Effector memory CD4-positive, alpha-beta T cell (primary cell): ENCODE data around the gene OR6B3.
A peak's percentile ranks its signal among the peaks of the same experiment; 100 is the strongest.

Experiments
- DNase-seq, 3 donors: peaks; one replicate each; pipeline ENCODE4 v3.0.0-alpha.2; 2020
- H3K27ac ChIP-seq: 2 replicates; pipeline ENCODE4 v1.7.0; 2013; ENCODE audit warnings: mild to moderate bottlenecking, low read length, moderate library complexity; ENCODE audit not compliant: insufficient read depth, poor library complexity, severe bottlenecking
- H3K27me3 ChIP-seq: replicated peaks from 2 replicates; pipeline ENCODE4 v1.7.0; 2013; ENCODE audit warnings: mild to moderate bottlenecking, low read length; ENCODE audit not compliant: insufficient read depth, control insufficient read depth, poor library complexity, severe bottlenecking
- H3K36me3 ChIP-seq: 2 replicates; pipeline ENCODE4 v1.7.0; 2013; ENCODE audit warnings: mild to moderate bottlenecking, low read length, moderate library complexity; ENCODE audit not compliant: control insufficient read depth, insufficient read depth
- H3K4me1 ChIP-seq: 2 replicates; pipeline ENCODE4 v1.7.0; 2013; ENCODE audit warnings: low read length, mild to moderate bottlenecking; ENCODE audit not compliant: control insufficient read depth, insufficient read depth, poor library complexity, severe bottlenecking
- H3K4me3 ChIP-seq: 2 replicates; pipeline ENCODE4 v1.7.0; 2013; ENCODE audit warnings: low read length, low read depth, mild to moderate bottlenecking; ENCODE audit not compliant: insufficient read depth, poor library complexity, severe bottlenecking
- H3K9me3 ChIP-seq: 2 replicates; pipeline ENCODE4 v1.7.0; 2013; ENCODE audit warnings: mild to moderate bottlenecking, low read length, moderate library complexity; ENCODE audit not compliant: control insufficient read depth

The OR6B3 gene

DNA sequence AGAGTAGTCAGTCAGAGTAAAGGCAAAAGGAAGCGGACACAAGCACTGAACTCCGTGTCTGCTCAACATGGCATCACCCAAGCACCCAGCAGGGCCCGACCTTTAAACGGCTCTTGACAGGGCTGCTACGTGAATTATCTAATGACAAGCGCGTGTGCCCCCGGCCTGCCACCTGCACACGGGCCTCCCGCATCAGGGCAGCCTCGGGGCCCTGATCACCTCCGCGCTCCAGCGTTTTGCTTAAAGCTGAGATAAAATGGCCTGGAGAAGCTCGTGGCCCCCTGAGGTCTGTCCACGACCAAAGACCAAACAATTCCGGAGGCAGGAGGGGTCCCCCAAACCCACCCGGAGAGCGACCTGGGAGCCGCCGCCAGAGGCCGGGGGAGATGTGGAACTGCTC lies 28.6 kb downstream of the OR6B3 start:
- Histone ChIP-seq H3K9me3 (no peaks in the 10 kb centered on the region), H3K27ac (peak overlapping the region; percentile 96), H3K27me3 (no peaks in the 10 kb centered on the region), H3K36me3 (peaks cover 16% of the 10 kb centered on the region), H3K4me1 (peaks cover 14% of the 10 kb centered on the region), H3K4me3 (peak overlapping the region; percentile 98)
- DNase-seq, result peak in 1 of 3 donors; percentile 13

DNA sequence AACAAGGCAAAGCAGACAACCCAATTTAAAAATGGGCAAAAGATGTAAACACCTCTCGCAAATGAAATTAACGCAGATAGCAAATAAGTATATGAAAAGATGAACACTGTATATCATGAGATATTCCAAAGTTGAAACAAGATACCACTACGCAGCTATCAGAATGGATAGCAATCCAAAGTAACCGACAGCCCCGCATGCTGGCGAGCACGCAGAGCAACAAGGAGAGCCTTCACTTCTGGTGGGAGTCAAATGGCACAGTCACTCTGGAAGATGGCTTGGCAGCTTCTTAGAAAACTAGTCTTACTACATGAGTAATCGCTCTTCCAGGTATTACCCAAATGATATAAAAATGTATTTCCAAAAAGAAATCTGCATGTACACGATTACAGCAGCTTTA lies 29.5 kb downstream of the OR6B3 start:
- Histone ChIP-seq H3K4me1 (peaks cover 14% of the 10 kb centered on the region), H3K36me3 (peaks cover 20% of the 10 kb centered on the region), H3K4me3 (no peak overlapping the region), H3K27ac (no peak overlapping the region), H3K9me3 (no peaks in the 10 kb centered on the region), H3K27me3 (no peaks in the 10 kb centered on the region)
- no peak for DNase-seq

DNA sequence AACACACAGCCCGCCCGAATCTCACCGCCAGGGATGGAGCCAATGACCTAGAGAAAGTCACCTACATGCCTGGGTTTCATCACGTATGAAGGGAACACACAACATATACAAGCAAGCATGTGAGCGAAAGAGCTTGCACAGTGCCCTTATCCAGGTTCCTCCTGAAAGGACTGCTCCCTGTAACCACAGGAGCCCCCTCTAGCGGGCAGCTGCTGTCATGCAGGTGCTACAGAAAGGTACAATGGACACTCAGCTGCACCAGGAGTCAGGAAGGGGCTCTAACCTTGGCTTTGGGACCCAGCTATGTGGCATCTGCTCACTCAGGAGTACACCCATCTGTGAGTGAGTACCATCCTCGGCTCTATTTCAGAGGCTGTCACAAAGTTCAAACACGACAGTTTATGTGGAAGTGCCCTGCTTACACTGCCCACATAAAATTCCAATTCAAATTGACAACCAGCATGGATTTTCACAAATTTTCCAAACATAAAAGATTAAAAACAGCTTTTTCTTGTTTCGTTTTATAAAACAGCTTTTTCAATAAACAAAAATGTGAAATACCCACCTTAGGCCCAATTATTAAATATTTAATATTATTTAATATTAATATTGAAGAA lies 31.7 kb downstream of the OR6B3 start:
- Histone ChIP-seq H3K9me3 (no peaks in the 10 kb centered on the region), H3K4me3 (no peak overlapping the region), H3K36me3 (peaks cover 39% of the 10 kb centered on the region), H3K27ac (no peak overlapping the region), H3K4me1 (peaks cover 14% of the 10 kb centered on the region), H3K27me3 (no peaks in the 10 kb centered on the region)
- DNase-seq, result peak; percentile 25 to 53 (median 46)

DNA sequence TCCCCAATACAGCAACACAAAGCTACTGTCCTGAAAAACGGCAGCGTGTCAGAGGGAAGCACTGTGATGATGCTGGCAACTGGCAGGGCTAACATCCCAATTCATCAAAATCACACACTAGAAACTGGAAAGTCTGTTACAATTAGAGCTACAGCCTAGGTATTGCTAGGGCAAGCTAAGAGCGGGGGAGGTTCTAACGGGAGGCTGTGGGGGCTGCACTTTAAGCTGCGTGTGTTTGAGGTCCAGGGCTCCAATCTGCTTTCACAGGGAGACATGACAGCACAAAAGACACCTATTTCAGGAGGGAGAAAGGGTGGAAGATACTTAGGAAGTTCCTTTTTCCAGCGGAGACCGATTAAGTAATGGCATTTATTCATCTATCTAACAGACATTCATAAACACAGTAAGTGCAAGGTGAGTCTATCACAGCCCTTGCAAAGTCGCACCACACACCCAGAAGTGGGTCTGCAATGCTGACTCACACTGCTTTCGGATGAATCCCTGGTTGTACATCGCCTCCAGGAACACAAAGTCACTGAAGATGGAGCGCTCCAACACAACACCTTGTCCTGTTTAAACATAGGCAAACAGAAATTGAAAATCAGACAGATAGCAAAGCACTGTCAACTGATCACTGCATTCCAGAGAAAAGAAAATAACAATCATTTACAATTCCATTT lies 35.1 kb downstream of the OR6B3 start:
- Histone ChIP-seq H3K9me3 (no peaks in the 10 kb centered on the region), H3K4me1 (no peaks in the 10 kb centered on the region), H3K4me3 (no peak overlapping the region), H3K36me3 (peaks cover 65% of the 10 kb centered on the region), H3K27me3 (no peaks in the 10 kb centered on the region), H3K27ac (no peak overlapping the region)
- DNase-seq, result no peak

DNA sequence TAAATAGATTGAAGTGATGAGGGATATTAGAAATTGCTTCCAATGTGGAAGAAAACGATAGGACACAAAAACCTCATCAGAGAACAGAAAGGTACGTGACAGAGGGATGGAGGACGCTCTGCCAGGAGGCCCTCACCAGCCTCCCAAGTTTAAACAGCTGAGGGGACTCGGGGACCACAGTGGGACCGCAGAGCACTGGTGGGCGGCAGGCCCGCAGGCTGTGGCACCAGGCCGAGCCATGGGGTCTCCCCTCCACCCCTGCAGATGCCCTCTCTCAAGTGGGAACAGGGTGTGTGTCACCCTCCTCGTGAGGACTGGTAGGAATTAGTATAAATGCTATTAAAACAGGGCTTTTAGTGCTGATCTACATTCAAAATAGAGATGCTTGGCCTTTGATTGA lies 39.0 kb downstream of the OR6B3 start:
- no peak overlapping the region for H3K4me3 ChIP-seq
- no peak overlapping the region for H3K27ac ChIP-seq
- H3K9me3 ChIP-seq, result no peaks in the 10 kb centered on the region
- no peak for DNase-seq
- H3K27me3 ChIP-seq, result no peaks in the 10 kb centered on the region
- no peaks in the 10 kb centered on the region for H3K4me1 ChIP-seq
- peaks cover 65% of the 10 kb centered on the region for H3K36me3 ChIP-seq

DNA sequence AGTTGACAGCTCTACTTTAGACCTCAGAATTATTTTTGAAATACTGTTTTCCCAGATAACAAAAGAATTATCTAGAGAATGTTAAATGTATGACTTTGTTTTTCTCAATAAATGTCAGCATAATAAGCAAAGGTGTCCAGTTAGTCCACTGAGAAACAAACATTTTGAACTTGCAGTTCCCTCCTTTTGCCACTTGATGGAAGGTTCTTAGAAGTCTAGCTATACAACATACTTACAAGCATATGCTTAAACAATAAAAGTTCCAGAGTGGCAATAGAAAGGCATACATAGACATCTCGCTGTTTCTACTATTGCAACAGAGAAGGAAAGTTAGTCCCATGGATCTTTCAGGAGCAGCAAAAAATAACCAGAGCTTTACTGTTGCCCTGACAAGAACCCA lies 40.0 kb downstream of the OR6B3 start:
- Histone ChIP-seq H3K27me3 (no peaks in the 10 kb centered on the region), H3K9me3 (no peaks in the 10 kb centered on the region), H3K4me3 (no peak overlapping the region), H3K36me3 (peaks cover 61% of the 10 kb centered on the region), H3K4me1 (no peaks in the 10 kb centered on the region), H3K27ac (no peak overlapping the region)
- no peak for DNase-seq

DNA sequence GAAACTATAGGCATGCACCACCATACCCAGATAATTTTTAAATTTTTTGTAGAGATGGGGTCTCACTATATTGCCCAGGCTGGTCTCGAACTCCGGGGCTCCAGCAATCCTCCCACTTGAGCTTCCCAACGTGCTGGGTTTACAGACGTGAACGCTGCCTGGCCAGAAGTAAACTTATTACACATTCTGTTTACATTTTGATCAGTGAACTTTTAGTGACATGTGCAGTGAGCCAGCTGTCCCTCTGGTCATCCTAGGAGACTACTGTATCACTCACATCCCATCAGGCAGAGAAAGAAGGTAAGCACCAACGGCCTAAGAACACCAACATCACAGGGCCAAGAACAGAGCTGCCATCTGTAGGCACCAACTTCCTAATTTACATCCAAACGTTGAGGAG lies 50.3 kb downstream of the OR6B3 start:
- DNase-seq, result no peak
- peaks cover 71% of the 10 kb centered on the region for H3K36me3 ChIP-seq
- H3K27me3 ChIP-seq, result no peaks in the 10 kb centered on the region
- H3K9me3 ChIP-seq, result no peaks in the 10 kb centered on the region
- no peak overlapping the region for H3K4me3 ChIP-seq
- H3K27ac ChIP-seq, result no peak overlapping the region
- H3K4me1 ChIP-seq, result no peaks in the 10 kb centered on the region

DNA sequence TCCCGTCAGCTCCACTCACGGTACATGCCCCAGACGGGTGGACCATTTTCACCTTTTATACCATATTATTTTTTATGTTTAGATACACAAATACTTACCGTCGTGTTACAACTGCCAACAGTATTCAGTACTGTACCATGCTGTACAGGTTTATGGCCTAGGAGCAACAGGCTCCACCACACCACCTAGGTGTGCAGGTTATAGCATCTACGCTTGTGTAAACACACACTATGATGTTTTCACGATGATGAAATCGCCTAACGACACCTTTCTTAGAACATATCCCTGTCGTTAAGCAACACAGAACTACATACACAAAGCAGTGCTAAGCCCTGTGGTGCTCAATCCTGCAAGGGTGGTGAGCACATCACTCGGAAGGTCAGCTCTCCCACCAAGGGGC lies 52.6 kb downstream of the OR6B3 start:
- DNase-seq, result no peak
- H3K36me3 ChIP-seq, result peaks cover 54% of the 10 kb centered on the region
- H3K4me3 ChIP-seq, result no peak overlapping the region
- no peaks in the 10 kb centered on the region for H3K9me3 ChIP-seq
- no peaks in the 10 kb centered on the region for H3K27me3 ChIP-seq
- H3K4me1 ChIP-seq, result no peaks in the 10 kb centered on the region
- no peak overlapping the region for H3K27ac ChIP-seq

DNA sequence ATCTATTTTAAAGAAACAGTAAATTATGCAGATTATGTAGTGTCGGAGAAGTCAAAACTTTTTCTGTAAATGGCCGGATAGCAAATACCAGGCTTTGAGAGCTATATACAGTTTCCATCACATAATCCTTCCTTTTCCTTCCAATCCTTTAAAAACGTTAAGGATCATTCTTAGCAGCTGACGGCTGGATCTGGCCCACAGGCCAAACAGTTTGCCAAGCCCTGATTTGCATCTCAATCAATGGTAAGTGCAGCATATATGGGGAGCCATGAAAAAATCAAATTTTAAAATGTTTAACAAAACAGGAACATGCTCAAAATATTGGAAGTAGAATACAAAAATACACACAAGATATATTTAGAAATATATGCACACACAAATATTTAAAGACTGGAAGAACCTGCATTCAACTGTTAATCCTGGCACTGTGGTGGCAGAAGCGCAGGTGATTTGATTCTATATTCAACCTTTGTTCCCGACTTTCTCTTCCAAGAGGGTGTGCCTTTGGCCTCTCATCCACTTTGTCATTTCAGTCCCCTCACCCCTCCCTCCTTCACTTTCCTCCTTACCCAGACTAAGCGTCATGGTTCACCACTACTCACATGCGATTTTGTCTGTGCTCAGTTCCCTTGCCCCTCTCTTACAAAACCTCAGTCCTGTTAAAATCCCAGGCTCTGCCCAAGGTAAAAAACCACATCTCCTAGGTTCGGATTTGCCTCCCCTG lies 55.5 kb downstream of the OR6B3 start:
- Histone ChIP-seq H3K36me3 (peaks cover 26% of the 10 kb centered on the region), H3K4me1 (no peaks in the 10 kb centered on the region)
- DNase-seq, result no peak

More for the DNA sequence above, 55.5 kb downstream of the OR6B3 start:
- H3K27ac ChIP-seq, result no peak overlapping the region
- no peaks in the 10 kb centered on the region for H3K9me3 ChIP-seq
- no peaks in the 10 kb centered on the region for H3K27me3 ChIP-seq
- H3K4me3 ChIP-seq, result no peak overlapping the region
